Activated gamma-delta T cell treated with anti-CD3 and anti-CD28 coated beads, Interleukin-2, amount 50 U/mL, for 16 hours (primary cell): ENCODE results near the gene PACSIN1.

ENCODE experiments used
- DNase-seq: peaks from one replicate; pipeline ENCODE4 v3.0.0-alpha.2; 2020; ENCODE audit warnings: low read depth

The PACSIN1 gene

GRCh38 chr6:34583461-34583860 lies 117.6 kb downstream of the PACSIN1 start:
- no peak for DNase-seq

GRCh38 chr6:34583861-34584604 lies 118.2 kb downstream of the PACSIN1 start:
- DNase-seq = no peak

GRCh38 chr6:34584694-34585093 lies 118.8 kb downstream of the PACSIN1 start:
- no peak for DNase-seq
